SK-N-SH treated with all-trans-retinoic acid at 6 μM for 48 hours (cell line): ENCODE data around the gene IL17RD.

Experiments used
- CREB5 ChIP-seq: fragments of 250-450 bp; sonication (Bioruptor Pico); IDR thresholded peaks from 2 replicates; pipeline ENCODE4 v1.5.1; 2020; ENCODE audit warnings: low read depth, mild to moderate bottlenecking, moderate library complexity
- CSRNP3 ChIP-seq: fragments of 250-450 bp; sonication (Bioruptor Pico); IDR thresholded peaks from 2 replicates; pipeline ENCODE4 v1.5.1; 2021; ENCODE audit warnings: mild to moderate bottlenecking, moderate library complexity
- OSR1 ChIP-seq: fragments of 250-450 bp; sonication (Bioruptor Pico); IDR thresholded peaks from 2 replicates; pipeline ENCODE4 v1.8.0; 2022; ENCODE audit warnings: moderate library complexity, mild to moderate bottlenecking, inconsistent platforms
- PATZ1 ChIP-seq: fragments of 250-450 bp; sonication (Bioruptor Pico); IDR thresholded peaks from 2 replicates; pipeline ENCODE4 v1.8.0; 2020; ENCODE audit warnings: mild to moderate bottlenecking, moderate library complexity, borderline replicate concordance
- POU6F1 ChIP-seq: fragments of 250-450 bp; sonication (Bioruptor Pico); IDR thresholded peaks from 2 replicates; pipeline ENCODE4 v1.8.0; 2021; ENCODE audit warnings: low read depth, mild to moderate bottlenecking, moderate library complexity, borderline replicate concordance
- PPARA ChIP-seq: fragments of 250-450 bp; sonication (Bioruptor Pico); IDR thresholded peaks from 2 replicates; pipeline ENCODE4 v1.5.0; 2020; ENCODE audit warnings: mild to moderate bottlenecking, borderline replicate concordance
- SNAI2 ChIP-seq: fragments of 250-450 bp; sonication (Bioruptor Pico); IDR thresholded peaks from 2 replicates; pipeline ENCODE4 v1.5.0; 2020; ENCODE audit warnings: mild to moderate bottlenecking, moderate library complexity
- TCF4 ChIP-seq: fragments of 250-450 bp; sonication (Bioruptor Pico); IDR thresholded peaks from 2 replicates; pipeline ENCODE4 v1.8.0; 2021; ENCODE audit warnings: mild to moderate bottlenecking, moderate library complexity, borderline replicate concordance
- ZC3H10 ChIP-seq: fragments of 250-450 bp; sonication (Bioruptor Pico); IDR thresholded peaks from 2 replicates; pipeline ENCODE4 v1.5.1; 2021; ENCODE audit warnings: mild to moderate bottlenecking, moderate library complexity
- ZFP3 ChIP-seq: fragments of 250-450 bp; sonication (Bioruptor Pico); IDR thresholded peaks from 2 replicates; pipeline ENCODE4 v1.5.0; 2020; ENCODE audit warnings: mild to moderate bottlenecking, moderate library complexity
- ZFP30 ChIP-seq: fragments of 450-650 bp; formaldehyde crosslinking; IDR thresholded peaks from 2 replicates; pipeline ENCODE4 v1.5.0; 2022; ENCODE audit warnings: mild to moderate bottlenecking, moderate library complexity
- ZNF565 ChIP-seq: fragments of 450-650 bp; formaldehyde crosslinking; conservative IDR thresholded peaks from 2 replicates; pipeline ENCODE4 v1.5.0; 2020; ENCODE audit warnings: low read depth, mild to moderate bottlenecking, moderate library complexity
- ZNF8 ChIP-seq: fragments of 450-650 bp; formaldehyde crosslinking; IDR thresholded peaks from 2 replicates; pipeline ENCODE4 v1.5.0; 2020; ENCODE audit warnings: mild to moderate bottlenecking, moderate library complexity
- TF ChIP-seq, protein P1 (sequence below): fragments of 250-450 bp; sonication (Bioruptor Pico); IDR thresholded peaks from 2 replicates; pipeline ENCODE4 v1.5.0; 2020; ENCODE audit warnings: mild to moderate bottlenecking, moderate library complexity

- no peak for TF ChIP-seq SNAI2 (CRISPR knock-in tag)
- TF ChIP-seq ZNF8 (CRISPR knock-in tag) = no peak
- no peak for TF ChIP-seq PATZ1 (CRISPR knock-in tag)
- TF ChIP-seq, protein P1, sequence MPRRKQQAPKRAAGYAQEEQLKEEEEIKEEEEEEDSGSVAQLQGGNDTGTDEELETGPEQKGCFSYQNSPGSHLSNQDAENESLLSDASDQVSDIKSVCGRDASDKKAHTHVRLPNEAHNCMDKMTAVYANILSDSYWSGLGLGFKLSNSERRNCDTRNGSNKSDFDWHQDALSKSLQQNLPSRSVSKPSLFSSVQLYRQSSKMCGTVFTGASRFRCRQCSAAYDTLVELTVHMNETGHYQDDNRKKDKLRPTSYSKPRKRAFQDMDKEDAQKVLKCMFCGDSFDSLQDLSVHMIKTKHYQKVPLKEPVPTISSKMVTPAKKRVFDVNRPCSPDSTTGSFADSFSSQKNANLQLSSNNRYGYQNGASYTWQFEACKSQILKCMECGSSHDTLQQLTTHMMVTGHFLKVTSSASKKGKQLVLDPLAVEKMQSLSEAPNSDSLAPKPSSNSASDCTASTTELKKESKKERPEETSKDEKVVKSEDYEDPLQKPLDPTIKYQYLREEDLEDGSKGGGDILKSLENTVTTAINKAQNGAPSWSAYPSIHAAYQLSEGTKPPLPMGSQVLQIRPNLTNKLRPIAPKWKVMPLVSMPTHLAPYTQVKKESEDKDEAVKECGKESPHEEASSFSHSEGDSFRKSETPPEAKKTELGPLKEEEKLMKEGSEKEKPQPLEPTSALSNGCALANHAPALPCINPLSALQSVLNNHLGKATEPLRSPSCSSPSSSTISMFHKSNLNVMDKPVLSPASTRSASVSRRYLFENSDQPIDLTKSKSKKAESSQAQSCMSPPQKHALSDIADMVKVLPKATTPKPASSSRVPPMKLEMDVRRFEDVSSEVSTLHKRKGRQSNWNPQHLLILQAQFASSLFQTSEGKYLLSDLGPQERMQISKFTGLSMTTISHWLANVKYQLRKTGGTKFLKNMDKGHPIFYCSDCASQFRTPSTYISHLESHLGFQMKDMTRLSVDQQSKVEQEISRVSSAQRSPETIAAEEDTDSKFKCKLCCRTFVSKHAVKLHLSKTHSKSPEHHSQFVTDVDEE (CRISPR knock-in tag) = no peak
- TF ChIP-seq PPARA = no peak
- TF ChIP-seq ZNF565 (CRISPR knock-in tag) = no peak
- TF ChIP-seq ZFP30 (CRISPR knock-in tag) = no peak
- TF ChIP-seq CREB5 = no peak
- no peak for TF ChIP-seq ZC3H10 (CRISPR knock-in tag)
- no peak for TF ChIP-seq OSR1 (CRISPR knock-in tag)
- TF ChIP-seq POU6F1 (CRISPR knock-in tag) = no peak
- TF ChIP-seq TCF4 (CRISPR knock-in tag) = no peak
- TF ChIP-seq ZFP3 (CRISPR knock-in tag) = no peak
- no peak for TF ChIP-seq CSRNP3
Observed at GRCh38 chr3:57074135-57074534, 91.0 kb downstream of the IL17RD start.
